Ishikawa (cell line): ENCODE results near the gene NKAIN2.

ENCODE experiments used
- CEBPB ChIP-seq: IDR thresholded peaks from 2 replicates; pipeline ENCODE4 v1.6.1; 2012
- CREB1 ChIP-seq: IDR thresholded peaks from 2 replicates; pipeline ENCODE4 v1.6.1; 2012; ENCODE audit warnings: low read depth
- EGR1 ChIP-seq: IDR thresholded peaks from 2 replicates; pipeline ENCODE4 v1.6.1; 2012
- EP300 ChIP-seq: IDR thresholded peaks from 2 replicates; pipeline ENCODE4 v1.6.1; 2012; ENCODE audit warnings: borderline replicate concordance
- FOXM1 ChIP-seq: IDR thresholded peaks from 2 replicates; pipeline ENCODE4 v1.6.1; 2012; ENCODE audit warnings: low read depth, borderline replicate concordance
- NFIC ChIP-seq: IDR thresholded peaks from 2 replicates; pipeline ENCODE4 v1.6.1; 2012
- RAD21 ChIP-seq: IDR thresholded peaks from 2 replicates; pipeline ENCODE4 v1.6.1; 2012; ENCODE audit warnings: low read depth
- TAF1 ChIP-seq: IDR thresholded peaks from 2 replicates; pipeline ENCODE4 v1.6.1; 2012; ENCODE audit warnings: low read depth, mild to moderate bottlenecking
- TCF12 ChIP-seq: IDR thresholded peaks from 2 replicates; pipeline ENCODE4 v1.6.1; 2012; ENCODE audit warnings: low read depth
- TEAD4 ChIP-seq: IDR thresholded peaks from 2 replicates; pipeline ENCODE4 v1.6.1; 2012
- YY1 ChIP-seq: IDR thresholded peaks from 2 replicates; pipeline ENCODE4 v1.6.1; 2012; ENCODE audit warnings: low read depth
- ZBTB7A ChIP-seq: IDR thresholded peaks from 2 replicates; pipeline ENCODE4 v1.6.1; 2012; ENCODE audit warnings: low read depth
- TF ChIP-seq, protein P1 (sequence below): IDR thresholded peaks from 2 replicates; pipeline ENCODE4 v1.6.1; 2012
- TF ChIP-seq, protein P2 (sequence below): IDR thresholded peaks from 2 replicates; pipeline ENCODE4 v1.6.1; 2012; ENCODE audit warnings: low read depth, mild to moderate bottlenecking
- TF ChIP-seq, protein P3 (sequence below): IDR thresholded peaks from 2 replicates; pipeline ENCODE4 v1.6.1; 2012

NKAIN2 gene

DNA sequence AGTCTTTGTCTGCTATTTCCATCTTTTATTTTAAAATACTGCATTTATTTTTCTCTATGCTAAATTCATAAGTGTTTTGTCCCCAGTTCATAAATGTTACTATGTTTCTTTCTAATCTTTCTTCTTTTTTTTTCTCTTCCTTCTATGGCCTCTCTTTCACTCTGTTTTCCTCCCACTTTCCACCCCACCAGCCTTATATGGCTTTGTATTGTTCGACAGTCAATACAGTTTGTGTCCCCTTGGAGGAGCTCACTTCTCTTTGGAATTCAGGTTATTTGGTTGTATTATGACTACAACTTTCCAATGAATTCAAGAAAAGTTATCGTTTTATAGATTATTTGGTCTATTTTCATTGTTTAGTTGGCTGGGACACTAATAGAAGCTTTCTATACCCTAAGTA lies 393.5 kb downstream of the NKAIN2 start:
- TF ChIP-seq, protein P1, sequence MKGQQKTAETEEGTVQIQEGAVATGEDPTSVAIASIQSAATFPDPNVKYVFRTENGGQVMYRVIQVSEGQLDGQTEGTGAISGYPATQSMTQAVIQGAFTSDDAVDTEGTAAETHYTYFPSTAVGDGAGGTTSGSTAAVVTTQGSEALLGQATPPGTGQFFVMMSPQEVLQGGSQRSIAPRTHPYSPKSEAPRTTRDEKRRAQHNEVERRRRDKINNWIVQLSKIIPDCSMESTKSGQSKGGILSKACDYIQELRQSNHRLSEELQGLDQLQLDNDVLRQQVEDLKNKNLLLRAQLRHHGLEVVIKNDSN: no peak
- TF ChIP-seq TEAD4 (no peak), CREB1 (no peak), EP300 (no peak), TAF1 (no peak), TCF12 (no peak), NFIC (no peak), ZBTB7A (no peak), YY1 (no peak), RAD21 (no peak), EGR1 (no peak), CEBPB (no peak), FOXM1 (no peak)
- TF ChIP-seq, protein P2, sequence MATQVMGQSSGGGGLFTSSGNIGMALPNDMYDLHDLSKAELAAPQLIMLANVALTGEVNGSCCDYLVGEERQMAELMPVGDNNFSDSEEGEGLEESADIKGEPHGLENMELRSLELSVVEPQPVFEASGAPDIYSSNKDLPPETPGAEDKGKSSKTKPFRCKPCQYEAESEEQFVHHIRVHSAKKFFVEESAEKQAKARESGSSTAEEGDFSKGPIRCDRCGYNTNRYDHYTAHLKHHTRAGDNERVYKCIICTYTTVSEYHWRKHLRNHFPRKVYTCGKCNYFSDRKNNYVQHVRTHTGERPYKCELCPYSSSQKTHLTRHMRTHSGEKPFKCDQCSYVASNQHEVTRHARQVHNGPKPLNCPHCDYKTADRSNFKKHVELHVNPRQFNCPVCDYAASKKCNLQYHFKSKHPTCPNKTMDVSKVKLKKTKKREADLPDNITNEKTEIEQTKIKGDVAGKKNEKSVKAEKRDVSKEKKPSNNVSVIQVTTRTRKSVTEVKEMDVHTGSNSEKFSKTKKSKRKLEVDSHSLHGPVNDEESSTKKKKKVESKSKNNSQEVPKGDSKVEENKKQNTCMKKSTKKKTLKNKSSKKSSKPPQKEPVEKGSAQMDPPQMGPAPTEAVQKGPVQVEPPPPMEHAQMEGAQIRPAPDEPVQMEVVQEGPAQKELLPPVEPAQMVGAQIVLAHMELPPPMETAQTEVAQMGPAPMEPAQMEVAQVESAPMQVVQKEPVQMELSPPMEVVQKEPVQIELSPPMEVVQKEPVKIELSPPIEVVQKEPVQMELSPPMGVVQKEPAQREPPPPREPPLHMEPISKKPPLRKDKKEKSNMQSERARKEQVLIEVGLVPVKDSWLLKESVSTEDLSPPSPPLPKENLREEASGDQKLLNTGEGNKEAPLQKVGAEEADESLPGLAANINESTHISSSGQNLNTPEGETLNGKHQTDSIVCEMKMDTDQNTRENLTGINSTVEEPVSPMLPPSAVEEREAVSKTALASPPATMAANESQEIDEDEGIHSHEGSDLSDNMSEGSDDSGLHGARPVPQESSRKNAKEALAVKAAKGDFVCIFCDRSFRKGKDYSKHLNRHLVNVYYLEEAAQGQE: no peak
- TF ChIP-seq, protein P3, sequence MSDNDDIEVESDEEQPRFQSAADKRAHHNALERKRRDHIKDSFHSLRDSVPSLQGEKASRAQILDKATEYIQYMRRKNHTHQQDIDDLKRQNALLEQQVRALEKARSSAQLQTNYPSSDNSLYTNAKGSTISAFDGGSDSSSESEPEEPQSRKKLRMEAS: no peak

DNA sequence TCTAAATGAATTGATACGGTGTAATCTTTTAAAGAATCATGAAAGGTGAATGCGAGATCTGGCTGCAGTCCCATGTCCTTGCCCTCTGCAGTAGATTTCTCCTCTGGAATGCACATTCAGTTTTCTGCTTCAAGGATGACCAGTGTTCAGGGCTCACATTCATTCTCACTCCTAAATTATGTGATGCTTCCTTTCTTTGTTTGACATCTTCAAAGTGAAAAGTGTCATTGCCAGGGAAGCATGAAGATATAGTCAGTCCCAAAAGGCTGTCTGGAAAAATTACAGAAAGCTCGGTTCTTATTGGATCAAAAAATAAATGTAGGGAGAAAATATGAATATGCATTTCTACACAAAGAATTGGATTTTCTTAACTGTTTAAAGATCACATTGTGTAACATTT lies 395.6 kb downstream of the NKAIN2 start:
- TF ChIP-seq EGR1 (no peak), FOXM1 (no peak), EP300 (no peak), YY1 (no peak), NFIC (no peak)
- TF ChIP-seq, protein P1: no peak

DNA sequence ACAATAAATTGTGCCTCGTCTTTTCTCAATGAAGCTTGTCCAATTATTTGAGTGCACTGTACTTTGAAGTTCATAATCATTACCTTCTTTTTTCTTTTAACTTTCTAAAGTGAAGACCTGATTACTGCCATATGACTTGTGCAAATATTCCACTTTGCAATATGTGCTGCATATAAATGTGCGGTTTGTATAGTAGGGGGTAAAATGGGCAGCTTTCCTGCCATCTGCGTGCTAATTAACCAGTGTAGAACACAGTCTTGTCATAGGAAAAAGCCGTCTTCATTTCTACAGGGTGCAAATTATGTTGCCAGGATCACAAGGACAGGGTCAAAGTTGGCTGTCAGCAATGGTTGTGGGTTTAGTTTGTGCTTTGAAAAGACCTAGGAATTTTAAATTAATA lies 397.0 kb downstream of the NKAIN2 start:
- TF ChIP-seq TCF12: no peak
- TF ChIP-seq, protein P3: no peak
- TF ChIP-seq CREB1: no peak
- TF ChIP-seq EGR1: no peak
- no peak for TF ChIP-seq RAD21
- no peak for TF ChIP-seq TEAD4
- TF ChIP-seq YY1: no peak
- TF ChIP-seq, protein P2: no peak
- no peak for TF ChIP-seq CEBPB
- TF ChIP-seq TAF1: no peak
- no peak for TF ChIP-seq FOXM1
- no peak for TF ChIP-seq NFIC
- TF ChIP-seq ZBTB7A: no peak
- TF ChIP-seq, protein P1: no peak
- TF ChIP-seq EP300: no peak

DNA sequence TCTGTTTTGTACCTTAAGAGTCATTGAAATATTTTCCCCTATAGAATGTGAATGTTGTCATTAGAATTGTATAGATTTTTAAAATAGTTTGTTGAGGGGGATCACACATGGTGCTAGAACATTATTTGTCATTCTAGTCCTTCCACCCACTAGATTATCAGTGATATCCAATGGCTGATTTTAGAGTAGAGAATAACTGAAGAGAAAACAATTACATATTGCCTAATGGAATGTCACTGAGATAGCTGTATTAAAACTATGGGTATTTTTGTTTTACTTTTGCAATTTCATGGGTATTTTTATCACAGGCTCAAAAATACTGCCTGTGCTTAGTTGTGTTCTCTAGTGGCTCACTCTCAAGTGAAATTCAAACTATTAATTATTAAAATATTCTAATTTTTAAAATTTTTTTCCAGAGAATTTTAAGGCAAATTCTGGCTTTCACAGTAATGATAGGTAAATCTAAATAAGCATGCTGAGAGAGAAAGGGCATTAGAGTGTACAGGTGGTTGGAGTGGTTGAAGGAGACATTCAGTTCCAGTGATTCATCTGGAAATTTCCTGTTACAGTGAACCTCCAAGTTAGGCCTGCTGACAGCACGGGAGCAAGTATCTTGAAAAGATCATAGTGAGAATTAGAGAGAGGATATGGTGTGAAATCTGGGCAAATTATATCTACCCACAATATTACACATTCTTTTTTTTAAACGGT lies 399.6 kb downstream of the NKAIN2 start:
- TF ChIP-seq YY1: no peak
- TF ChIP-seq TEAD4: no peak
- no peak for TF ChIP-seq RAD21
- no peak for TF ChIP-seq NFIC
- TF ChIP-seq EP300: no peak
- no peak for TF ChIP-seq TAF1

DNA sequence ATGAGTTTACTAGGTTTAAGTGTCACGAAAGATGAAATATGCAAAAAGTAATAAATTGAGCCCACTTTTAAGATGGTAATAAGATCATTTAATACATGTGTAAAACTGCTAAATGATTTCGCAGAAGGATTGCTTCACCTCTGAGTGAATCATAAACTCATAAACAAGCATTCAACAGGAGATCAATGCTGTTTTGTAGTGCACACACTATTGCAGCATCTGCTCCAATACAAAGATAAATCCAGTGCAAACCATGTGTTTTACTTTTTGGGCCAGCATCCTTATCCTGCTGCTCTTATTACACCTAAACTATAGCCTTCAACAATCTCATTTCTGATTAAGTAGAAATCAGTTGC lies 400.1 kb downstream of the NKAIN2 start:
- TF ChIP-seq YY1: no peak
- no peak for TF ChIP-seq TEAD4
- TF ChIP-seq, protein P2: no peak
- TF ChIP-seq ZBTB7A: no peak
